ENCODE measurements around the gene CCL16.

DNA sequence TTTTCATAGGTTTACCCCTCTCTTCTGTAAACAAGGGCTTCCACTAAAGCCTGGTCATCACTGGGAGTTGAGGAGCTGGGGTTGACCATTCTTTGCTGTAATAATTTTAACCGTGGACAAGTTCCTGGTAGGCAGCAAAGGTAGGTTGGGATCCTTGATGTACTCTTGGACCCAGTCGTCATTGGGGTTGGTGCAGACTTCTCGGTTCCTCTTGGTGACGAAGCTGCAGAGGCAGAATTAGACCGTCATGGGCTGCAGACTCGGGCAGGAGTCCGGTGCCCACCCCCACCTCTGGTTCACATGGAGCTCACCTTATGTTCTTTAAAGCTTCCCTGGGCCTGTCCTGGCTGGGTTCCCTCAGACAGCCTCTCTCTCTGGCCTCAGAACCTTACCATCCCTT lies 3.8 kb downstream of the CCL16 start:
- no peak for TF ChIP-seq POLR2A (IDR thresholded peaks at IDR 0.05)
- TF ChIP-seq, protein P1, sequence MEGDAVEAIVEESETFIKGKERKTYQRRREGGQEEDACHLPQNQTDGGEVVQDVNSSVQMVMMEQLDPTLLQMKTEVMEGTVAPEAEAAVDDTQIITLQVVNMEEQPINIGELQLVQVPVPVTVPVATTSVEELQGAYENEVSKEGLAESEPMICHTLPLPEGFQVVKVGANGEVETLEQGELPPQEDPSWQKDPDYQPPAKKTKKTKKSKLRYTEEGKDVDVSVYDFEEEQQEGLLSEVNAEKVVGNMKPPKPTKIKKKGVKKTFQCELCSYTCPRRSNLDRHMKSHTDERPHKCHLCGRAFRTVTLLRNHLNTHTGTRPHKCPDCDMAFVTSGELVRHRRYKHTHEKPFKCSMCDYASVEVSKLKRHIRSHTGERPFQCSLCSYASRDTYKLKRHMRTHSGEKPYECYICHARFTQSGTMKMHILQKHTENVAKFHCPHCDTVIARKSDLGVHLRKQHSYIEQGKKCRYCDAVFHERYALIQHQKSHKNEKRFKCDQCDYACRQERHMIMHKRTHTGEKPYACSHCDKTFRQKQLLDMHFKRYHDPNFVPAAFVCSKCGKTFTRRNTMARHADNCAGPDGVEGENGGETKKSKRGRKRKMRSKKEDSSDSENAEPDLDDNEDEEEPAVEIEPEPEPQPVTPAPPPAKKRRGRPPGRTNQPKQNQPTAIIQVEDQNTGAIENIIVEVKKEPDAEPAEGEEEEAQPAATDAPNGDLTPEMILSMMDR (IDR thresholded peaks at IDR 0.05): no peak
